Islet of Langerhans (tissue), 1 donor: Measurements from ENCODE around the gene STAM.
"Not testable (repeated sequence)": the region's sequence is repeated elsewhere in the genome, so short reads cannot be mapped to it uniquely, and the experiment has no call there.

Experiments used
- FAIRE-seq: peaks from one replicate; lab custom pipeline; 2011; peaks lifted over from hg19 to GRCh38; lab: Jason Lieb, UNC

STAM gene

GRCh38 chr10:17682236-17682946 is 38.4 kb downstream of the STAM start:
- FAIRE-seq: peak; percentile 79

- no peak for FAIRE-seq
Measured at GRCh38 chr10:17683541-17683940, 39.6 kb downstream of the STAM start.

- FAIRE-seq: peak; percentile 41
Measured at GRCh38 chr10:17684537-17684936, 40.6 kb downstream of the STAM start.

- FAIRE-seq: no peak
Measured at GRCh38 chr10:17685233-17685840, 41.4 kb downstream of the STAM start.

- FAIRE-seq: peak; percentile 56
Measured at GRCh38 chr10:17687117-17687831, 43.3 kb downstream of the STAM start.

- no peak for FAIRE-seq
Measured at GRCh38 chr10:17689137-17689536, 45.2 kb downstream of the STAM start.

GRCh38 chr10:17693009-17693408 is 49.1 kb downstream of the STAM start:
- no peak for FAIRE-seq

GRCh38 chr10:17698696-17699095 is 54.7 kb downstream of the STAM start:
- no peak for FAIRE-seq

GRCh38 chr10:17701301-17701700 is 57.4 kb downstream of the STAM start:
- FAIRE-seq: peak; percentile 33

- FAIRE-seq: no peak
Measured at GRCh38 chr10:17703706-17704105, 59.8 kb downstream of the STAM start.

- no peak for FAIRE-seq
Measured at GRCh38 chr10:17708821-17709220, 64.9 kb downstream of the STAM start.

GRCh38 chr10:17709492-17709891 is 65.5 kb downstream of the STAM start:
- FAIRE-seq: no peak

- no peak for FAIRE-seq
Measured at GRCh38 chr10:17710181-17710580, 66.2 kb downstream of the STAM start.

GRCh38 chr10:17712053-17712452 is 68.1 kb downstream of the STAM start:
- FAIRE-seq: no peak

GRCh38 chr10:17712717-17713471 is 68.9 kb downstream of the STAM start:
- no peak for FAIRE-seq

- no peak for FAIRE-seq
Measured at GRCh38 chr10:17713758-17714157, 69.8 kb downstream of the STAM start.

GRCh38 chr10:17716161-17716560 is 72.2 kb downstream of the STAM start:
- FAIRE-seq: peak; percentile 70

- not testable (repeated sequence) for FAIRE-seq
Measured at GRCh38 chr10:17722317-17723014, 78.5 kb downstream of the STAM start.

GRCh38 chr10:17725703-17726102 is 81.8 kb downstream of the STAM start:
- FAIRE-seq: no peak

- FAIRE-seq: no peak
Measured at GRCh38 chr10:17729630-17730029, 85.7 kb downstream of the STAM start.

- FAIRE-seq: no peak
Measured at GRCh38 chr10:17730667-17731066, 86.7 kb downstream of the STAM start.
